GM19035 (cell line): ENCODE results near the gene RFXAP.
A peak's percentile ranks its signal among the peaks of the same experiment; 100 is the strongest.
"Not testable (repeated sequence)": the region's sequence is repeated elsewhere in the genome, so short reads cannot be mapped to it uniquely, and the experiment has no call there.

Experiments
- ATAC-seq: cut with Tn5 transposase; IDR thresholded peaks from one replicate; pipeline ENCODE4 v1.9.1; 2021; ENCODE audit not compliant: unreplicated experiment

Gene RFXAP, protein sequence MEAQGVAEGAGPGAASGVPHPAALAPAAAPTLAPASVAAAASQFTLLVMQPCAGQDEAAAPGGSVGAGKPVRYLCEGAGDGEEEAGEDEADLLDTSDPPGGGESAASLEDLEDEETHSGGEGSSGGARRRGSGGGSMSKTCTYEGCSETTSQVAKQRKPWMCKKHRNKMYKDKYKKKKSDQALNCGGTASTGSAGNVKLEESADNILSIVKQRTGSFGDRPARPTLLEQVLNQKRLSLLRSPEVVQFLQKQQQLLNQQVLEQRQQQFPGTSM

DNA sequence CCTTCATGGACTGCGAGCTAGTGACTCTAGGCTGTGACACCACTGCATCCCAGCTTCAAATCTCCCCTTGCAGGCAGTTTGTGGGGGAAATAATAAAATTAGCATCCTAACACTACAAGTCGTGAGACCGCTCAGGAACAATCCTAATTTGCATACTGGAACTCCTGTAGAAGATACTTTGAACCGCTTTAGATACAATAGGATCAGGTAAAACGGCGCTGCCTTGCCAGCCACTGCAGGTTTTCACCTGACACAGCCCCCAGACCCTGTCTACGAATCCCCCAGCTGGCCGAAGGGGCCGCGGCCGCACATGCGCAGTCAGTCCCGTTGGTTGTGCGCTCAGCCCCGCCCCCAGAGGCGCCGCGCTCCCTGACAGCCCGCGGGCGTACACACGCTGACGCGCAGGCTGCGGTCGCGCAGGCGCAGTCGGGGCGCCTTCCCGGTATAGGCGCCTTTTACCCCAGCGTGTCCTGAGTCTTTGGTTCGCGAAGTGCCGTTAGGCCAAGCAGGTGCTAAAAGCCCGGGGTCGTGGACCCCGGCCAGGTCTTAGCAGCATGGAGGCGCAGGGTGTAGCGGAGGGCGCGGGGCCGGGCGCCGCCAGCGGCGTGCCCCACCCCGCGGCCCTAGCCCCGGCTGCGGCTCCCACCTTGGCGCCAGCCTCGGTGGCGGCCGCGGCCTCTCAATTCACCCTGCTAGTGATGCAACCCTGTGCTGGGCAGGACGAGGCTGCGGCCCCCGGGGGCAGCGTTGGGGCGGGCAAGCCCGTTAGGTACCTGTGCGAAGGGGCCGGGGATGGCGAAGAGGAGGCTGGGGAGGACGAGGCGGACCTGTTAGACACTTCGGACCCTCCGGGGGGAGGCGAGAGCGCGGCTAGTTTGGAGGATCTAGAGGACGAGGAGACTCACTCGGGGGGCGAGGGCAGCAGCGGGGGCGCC lies at the start of gene RFXAP:
Gene RFXAP, plus strand, starts transcription at position 419 of the 935 bp plus-strand sequence. Its CDS starts 136 bp downstream, at position 555.
- ATAC-seq: peak; percentile 85

DNA sequence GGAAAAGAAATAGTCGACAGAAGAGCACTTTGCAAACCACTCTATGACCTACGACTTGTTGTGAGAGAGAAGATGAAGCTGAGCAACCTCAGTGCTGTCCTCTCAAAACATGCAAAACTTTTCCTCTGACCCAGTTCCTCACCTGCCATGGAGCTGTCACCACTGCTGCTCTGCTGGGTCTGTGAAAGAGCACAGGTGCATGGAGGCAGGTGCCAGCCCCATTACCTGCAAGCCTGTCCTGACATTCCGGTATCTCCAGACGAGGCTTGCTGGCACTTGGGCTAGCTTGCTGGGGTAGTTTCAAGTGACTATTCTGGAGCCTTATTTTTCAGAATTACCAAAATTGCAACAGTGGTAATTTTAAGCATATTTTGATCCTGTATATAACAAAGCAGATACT lies 49.5 kb upstream of the RFXAP start:
- ATAC-seq: no peak

DNA sequence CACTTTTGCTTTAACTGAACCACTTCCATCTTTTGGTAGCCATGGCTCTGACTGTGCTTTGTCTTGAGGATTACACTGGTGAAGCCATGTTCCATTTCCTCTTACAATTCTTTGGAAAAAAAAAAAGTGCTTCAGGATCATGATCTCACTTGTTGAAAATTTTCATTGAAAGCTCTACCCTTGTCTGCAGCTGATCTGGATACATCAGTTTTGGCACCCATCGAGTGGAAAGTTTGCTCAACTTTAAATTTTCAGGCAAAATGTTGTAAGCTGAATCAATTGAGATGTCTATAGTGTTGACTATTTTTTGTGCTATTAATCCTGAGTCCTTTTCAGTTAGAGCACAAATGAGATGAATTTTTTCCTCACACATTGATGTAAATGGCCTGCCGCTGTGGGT lies 48.3 kb upstream of the RFXAP start:
- no peak for ATAC-seq

DNA sequence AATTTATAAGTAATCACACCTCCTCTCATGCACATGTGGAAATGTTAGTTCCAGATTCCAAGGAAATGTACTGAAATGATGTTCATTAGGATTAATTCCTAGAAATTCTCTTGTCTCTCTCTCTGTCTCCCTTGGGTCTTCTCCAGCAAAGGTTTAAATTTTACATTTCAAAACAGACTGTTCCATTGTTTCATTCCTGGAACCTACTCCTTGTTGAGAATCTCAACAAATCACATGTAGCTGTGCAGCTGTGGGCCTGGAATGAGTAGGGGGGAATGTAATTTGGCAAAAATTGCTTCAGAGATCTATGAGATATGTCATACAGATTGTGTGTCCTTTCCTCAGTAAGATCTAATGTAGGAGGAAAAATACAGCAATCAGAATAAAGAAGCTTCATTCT lies 46.2 kb upstream of the RFXAP start:
- no peak for ATAC-seq

DNA sequence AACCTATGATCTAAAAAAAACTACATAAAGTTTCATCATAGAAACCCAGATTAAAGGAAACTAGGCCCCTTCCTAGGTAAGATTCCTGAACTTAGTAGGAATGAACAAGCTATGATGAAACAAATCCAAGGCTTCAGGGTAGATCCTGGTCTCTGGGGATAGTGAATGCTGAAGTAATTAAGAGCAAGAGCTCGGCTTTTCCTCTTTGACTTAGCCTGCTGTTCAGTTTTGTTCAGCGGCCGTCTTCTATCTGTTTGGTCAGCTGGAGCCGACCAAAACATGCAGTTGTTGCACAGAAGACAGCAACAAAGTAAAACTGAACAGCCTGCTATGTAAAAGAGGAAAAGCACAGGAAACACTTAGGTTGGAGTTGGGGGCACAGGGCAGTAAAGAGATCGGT lies 44.1 kb upstream of the RFXAP start:
- no peak for ATAC-seq

DNA sequence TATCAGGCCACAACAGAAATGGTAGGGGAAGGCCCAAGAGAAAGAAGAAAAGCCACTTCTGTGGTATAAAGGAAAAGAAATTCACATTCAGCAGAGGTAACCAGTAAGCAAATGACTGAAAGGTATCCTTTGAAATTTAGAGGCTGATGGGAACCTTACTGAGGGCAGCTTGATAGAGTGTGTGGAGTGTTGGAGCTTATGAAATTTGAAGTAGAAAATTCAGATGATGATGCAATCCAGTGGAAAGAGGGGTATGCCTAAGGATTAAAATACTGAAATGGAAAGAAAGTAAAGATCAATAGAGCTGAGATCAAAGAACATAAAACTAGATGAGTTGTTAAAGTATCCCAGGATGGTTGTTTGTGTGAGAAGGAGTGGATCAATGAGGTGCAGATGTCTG lies 42.8 kb upstream of the RFXAP start:
- ATAC-seq: no peak

DNA sequence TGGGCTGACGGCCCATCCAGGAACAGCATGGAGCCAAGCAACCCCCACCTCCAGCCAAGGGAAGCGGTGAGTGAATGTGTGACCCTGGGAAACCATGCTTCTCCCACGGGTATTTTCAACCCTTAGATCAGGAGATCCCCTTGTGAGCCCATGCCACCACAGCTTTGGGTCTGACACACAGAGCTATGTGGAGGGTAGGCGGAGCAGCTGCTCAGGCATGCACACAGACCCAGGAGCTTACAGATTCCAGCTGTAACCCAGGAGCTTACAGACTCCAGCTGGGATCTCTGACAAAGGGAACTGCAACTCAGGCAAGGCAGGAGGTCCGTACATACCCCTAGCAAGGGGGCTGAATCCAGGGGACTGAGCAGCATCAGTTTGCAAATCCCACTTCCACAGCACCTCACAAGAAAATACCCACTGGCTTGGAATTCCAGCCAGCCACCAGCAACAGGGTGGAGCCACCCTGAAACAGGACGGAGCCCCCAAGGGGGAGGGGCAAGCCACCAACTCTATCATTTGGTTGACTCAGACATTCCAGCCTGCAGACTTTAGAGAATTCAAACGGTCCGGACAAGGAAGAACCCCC lies 40.8 kb upstream of the RFXAP start:
- ATAC-seq: no peak

DNA sequence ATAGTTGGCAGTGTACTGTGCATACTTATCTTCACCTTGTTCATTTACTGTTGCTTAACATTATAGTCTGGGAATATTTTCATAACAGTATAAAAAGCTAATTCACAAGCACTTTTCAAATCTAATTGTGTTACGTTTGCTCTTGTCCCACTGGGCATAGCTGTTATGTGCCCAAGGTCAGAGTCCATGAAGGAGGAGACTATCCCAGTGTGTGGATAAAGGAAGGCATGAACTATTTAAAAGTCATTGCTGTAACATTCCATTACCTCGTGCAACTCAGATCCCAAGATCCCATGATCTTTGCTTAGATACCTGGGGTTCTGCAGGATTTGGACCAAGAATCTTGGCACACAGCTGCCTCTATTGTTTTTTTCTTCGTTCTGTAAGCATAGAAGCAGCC lies 35.1 kb upstream of the RFXAP start:
- no peak for ATAC-seq

DNA sequence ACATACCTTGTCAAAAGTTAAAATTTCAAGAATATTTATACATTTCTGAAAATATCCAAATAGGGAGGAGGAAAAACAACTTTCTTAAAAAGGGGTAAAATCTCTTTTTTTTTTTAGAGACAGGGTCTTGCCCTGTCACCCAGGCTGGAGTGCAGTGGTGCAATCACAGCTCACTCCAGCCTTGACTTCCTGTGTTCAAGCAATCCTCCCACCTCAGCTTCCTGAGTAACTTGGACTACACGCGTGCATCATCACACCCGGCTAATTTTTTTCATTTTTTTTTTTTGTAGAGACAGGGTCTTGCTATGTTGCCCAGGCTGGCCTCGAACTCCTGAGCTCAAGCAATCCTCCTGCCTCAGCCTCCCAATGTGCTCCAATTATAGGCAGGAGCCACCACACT lies 32.8 kb upstream of the RFXAP start:
- not testable (repeated sequence) for ATAC-seq

DNA sequence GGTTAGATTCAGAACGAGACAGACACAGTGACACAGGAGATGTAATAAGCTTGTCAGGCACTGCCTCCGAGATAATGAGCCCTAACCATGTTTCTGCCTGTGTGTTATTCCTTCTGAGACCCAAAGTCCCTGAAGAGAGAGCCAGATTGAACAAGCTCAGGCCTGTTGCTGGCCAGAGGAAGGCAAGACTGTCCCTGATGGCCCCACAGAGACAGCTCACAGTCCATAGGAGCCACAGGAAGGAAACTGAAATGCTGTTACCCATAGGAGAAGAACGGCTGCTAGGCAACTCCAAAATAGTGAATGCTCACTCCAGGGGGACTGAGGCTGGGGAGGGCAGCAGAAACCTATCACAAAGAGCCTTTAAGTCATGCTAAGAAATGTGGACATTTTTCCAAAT lies 31.8 kb upstream of the RFXAP start:
- ATAC-seq: no peak

DNA sequence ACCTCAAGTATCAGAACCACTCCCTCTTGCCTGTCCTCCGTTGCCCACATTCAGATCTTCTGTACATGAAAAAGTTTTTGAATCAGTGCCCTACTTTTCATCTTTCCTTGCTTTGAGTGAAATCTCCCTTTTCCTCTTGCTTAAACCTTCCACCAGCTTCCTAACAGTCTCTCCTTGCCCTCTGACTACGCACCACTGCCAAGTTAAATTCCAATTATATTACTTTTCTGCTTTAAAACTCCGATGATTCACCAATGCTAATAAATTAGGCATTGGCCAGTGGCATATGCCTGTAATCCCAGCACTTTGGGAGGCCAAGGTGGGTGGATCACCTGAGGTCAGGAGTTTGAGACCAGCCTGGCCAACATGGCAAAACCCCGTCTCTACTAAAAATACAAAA lies 30.7 kb upstream of the RFXAP start:
- no peak for ATAC-seq

DNA sequence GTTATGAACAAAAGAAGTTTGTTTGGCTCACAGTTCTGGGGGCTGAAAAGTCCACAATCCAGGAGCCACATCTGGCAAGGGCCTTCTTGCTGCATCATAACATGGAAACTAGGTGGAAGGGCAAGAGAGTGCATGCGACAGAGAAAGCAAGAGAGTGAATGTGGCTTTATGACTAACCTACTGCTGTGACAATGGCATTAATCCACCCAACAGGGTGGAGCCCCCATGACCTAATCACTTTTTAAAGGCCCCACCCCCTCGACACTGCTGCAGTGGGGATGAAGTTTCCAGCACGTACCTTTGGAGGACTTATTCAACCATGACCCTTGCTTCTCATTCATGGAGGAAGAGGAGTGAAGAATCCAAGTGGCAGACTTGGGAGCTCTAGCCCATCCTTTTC lies 30.0 kb upstream of the RFXAP start:
- ATAC-seq: no peak

DNA sequence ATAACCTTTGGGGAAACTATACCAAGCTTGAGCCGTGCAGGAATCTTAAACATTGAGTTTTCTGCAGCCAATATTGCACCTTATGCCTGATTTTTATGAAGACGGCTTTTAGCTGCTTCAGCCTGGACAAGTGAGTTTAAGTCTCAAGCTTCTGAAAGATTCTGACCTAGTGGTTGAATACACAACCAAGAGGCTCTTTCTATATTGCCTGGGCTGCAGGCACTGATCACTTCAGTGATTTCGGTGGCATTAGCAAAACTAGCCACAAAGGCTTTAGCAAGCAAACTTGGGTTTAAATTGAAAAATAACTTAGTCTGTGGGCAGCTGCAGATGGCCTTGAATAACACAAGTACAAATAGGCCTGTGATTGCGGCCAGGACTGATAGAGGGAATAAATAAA lies 29.3 kb upstream of the RFXAP start:
- no peak for ATAC-seq

DNA sequence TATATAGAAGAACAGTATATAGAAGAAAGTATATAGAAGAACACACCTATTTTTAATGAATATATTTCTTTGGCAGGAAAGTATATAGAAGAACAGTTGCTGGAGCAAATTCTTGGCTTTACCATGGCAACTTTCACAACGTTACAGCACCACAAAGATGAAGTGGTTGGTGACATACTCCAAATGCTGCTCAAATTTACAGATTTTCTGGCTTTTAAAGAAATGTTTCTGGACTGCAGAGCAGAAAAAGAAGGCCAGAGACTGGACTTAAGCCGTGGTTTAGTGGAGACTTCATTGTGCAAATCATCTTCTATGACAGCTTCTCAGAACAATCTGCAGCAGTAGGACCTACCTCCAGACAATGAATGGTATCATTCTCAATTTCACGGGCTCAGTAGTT lies 24.3 kb upstream of the RFXAP start:
- no peak for ATAC-seq

DNA sequence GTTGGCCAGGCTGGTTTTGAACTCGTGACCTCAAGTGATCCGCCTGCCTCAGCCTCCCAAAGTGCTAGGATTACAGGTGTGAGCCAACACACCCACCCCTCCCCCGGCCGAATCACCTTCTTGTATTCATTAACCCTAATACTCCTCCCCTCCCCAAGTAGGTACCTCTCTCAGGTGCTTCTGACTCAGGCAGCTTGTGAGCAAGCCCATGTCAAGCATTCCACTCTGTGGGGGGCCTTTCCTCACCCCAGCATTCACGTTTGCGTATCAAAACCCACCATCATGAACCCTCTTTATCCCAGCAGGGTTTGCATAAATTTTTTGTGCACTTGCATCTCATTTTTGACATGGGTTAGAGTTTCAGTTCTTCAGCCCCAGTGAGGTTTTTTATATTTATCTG lies 23.6 kb upstream of the RFXAP start:
- ATAC-seq: no peak

DNA sequence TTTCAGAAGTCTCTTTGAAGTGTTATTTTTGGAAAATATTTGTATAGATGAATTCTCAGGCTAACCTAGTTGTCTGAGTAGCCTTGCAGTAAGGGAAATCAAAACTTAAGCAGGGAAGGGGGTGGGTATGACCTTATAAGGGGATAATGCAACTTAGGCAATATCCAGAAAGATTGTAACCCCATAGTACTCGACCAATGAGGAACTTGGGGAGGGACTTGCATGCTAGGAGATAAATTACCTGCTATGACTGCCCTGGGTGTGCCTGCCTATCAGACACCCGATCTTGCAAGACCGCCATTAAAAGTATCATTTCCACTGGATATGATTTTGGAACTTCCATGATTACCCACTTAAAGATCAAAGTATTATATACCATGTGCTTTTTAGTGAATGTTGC lies 23.0 kb upstream of the RFXAP start:
- ATAC-seq: no peak

DNA sequence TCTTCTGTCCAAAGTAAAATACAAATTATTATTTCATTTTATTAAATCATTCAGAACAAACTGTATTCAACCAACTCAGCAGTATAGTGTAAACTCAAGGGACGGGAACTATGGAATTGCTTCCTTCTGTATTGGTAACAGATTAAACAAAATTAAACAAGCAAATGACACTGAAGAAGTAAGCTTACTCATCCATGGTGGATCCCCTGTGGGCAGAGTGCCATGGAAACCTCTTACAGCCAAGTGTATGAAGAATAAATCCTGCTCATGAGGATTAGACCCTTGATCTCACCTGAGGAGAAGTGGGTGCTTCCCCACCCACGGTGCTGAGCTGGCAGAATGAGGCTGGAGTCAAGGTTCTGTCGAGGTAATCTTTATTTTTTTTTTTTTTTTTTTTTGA lies 18.0 kb upstream of the RFXAP start:
- ATAC-seq: no peak

DNA sequence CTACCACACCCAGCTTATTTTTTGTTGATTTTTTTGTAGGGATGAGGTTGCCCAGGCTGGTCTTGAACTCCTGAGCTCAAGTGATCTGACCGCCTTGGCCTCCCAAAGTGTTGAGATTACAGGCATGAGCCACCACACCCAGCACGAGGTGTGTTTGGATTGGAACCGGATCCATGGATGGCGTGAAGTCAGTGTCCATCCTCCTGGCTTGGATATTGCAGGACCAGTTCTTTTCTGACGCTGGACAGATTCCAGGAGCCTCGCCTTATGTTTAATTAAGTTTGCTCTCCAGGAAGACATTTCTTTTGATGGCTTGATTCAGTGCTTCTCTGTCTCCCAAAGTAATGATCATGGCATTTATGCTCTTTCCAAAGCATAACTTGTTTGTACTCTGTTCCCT lies 14.4 kb upstream of the RFXAP start:
- no peak for ATAC-seq

DNA sequence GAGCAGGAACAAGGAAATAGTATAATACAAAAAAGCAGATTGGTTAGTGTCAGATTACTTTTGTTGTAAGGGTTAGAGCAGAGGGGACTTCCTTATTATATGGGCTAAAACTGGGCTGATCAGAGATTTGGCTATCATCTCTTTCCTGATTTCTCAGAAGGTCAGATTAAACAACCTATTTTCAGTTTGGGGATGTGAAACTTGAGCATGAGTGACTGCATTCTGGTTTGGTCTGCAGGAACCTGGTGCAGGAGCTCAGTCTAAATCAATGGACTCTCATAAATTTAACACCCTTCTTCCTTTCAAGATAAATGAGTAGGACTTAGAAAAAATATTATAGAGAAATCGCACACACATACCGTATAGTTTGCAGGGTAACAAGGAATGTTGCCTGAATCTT lies 12.9 kb upstream of the RFXAP start:
- no peak for ATAC-seq

DNA sequence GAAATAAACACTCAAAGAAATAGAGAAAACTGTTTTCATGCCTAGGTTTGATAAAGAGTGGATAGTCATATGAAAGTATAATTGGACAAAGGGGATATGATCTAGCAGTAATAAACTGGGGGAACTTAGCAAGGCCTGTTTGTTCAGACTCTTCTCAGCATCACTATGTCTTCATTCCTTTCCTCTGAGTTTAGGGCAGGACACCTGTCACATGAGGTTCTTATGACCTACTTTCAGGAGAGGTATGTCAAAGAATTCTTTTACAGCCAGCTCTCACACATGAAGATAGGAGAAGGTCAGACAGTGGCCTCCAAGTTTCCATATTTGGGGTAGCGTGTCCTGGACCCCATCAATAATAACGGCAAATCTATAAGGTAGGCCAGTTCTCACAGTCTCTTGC lies 11.4 kb upstream of the RFXAP start:
- ATAC-seq: no peak

DNA sequence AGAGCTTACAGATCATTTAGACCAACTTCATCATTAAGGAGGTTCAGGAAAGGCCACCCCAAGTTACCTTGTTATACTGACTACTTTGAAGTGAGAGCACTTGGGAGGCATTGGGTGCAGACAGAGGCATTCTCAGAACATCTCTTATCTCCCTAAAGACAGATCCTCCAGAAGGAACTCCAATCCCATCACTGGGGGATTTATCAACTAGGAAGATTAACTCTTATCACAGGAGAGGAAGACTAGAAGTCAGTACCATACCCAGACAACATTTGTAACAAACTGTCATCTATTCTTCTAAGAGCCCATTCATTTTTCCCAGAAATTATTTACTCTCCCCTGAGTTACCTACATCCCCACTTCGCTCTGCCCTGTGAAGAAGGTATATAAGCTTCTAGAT lies 5.8 kb upstream of the RFXAP start:
- ATAC-seq: no peak

DNA sequence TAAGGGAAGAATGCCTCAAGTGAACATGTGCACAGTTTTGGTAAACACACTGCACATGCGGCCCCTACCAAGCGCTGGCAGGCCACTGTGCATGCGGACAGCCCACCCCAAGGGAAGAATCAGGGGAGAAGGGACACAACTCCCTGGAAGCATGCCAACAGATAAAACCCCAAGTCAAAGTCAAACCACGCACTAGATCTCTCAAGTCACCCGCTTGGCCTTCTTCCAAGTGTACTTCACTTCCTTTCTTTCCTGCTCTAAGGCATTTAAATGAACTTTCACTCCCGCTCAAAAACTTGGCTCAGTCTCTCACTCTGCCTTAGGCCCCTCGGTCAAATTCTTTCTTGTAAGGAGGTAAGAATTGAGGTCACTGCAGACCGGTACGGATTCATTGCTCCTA lies 4.6 kb upstream of the RFXAP start:
- ATAC-seq: no peak
